IgD-negative memory B cell (primary cell): ENCODE results near the gene LRP8. TPM values are rescaled to one million over a fixed set of nuclear protein-coding genes. Genes with fewer than 3 reads are reported as not detected.
A peak's percentile ranks its signal among the peaks of the same experiment; 100 is the strongest.

Experiments used
- H3K27ac Mint-ChIP-seq, 3 donors: one replicate each; pipeline ENCODE4 v1.8.0; 2020 to 2022; ENCODE audit warnings: mild to moderate bottlenecking in 3 of 3, mixed read lengths in 3 of 3, moderate library complexity in 1 of 3
- H3K27me3 Mint-ChIP-seq: one replicate; pipeline ENCODE4 v1.8.0; 2021; ENCODE audit warnings: mixed read lengths
- H3K36me3 Mint-ChIP-seq: one replicate; pipeline ENCODE4 v1.8.0; 2020; ENCODE audit warnings: mild to moderate bottlenecking, mixed read lengths
- H3K4me1 Mint-ChIP-seq, 3 donors: one replicate each; pipeline ENCODE4 v1.8.0; 2020 to 2022; ENCODE audit warnings: mixed read lengths in 3 of 3, mild to moderate bottlenecking in 1 of 3
- H3K4me3 Mint-ChIP-seq, 4 donors: one replicate each; pipeline ENCODE4 v1.8.0; 2020 to 2022; ENCODE audit warnings: mild to moderate bottlenecking in 4 of 4, mixed read lengths in 4 of 4, moderate library complexity in 3 of 4
- H3K9me3 Mint-ChIP-seq, 3 donors: one replicate each; pipeline ENCODE4 v1.8.0; 2020 to 2021; ENCODE audit warnings: mixed read lengths in 3 of 3, mild to moderate bottlenecking in 1 of 3
- polyA plus RNA-seq: library from polyadenylated mRNA; unstranded; fragments of 300-500 nt; fragmentation: Illumina TruSeq; gene quantifications from one replicate; pipeline ENCODE4 v1.2.3, GENCODE V29; 2021

Gene LRP8
- polyA plus RNA-seq, 1 donor from 2014 or later = 0.95 TPM

DNA sequence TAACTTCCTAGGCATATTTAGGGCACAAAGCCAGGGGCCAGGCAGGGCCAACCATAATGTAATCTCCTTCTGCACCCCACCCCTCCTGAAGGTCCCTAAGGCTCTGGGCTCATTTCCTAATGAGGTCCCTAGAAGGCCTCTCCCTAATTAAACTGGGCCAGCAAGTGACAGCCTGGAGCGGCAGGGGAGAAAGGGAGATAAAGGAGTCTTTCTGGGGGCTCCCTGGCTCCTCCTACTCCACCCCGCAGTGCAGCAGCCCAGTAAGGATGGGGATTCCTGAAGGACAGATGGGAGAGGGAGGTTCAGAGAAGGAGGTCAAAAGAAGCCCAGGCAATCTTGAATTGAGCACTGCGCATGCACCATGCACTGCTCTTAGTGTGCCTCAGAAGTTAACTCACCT lies 12.8 kb downstream of the LRP8 start:
- H3K4me1 Mint-ChIP-seq = peaks cover 10 to 20% (median 12%) of the 10 kb centered on the region in 3 donors
- H3K9me3 Mint-ChIP-seq = no peaks in the 10 kb centered on the region
- H3K27ac Mint-ChIP-seq = no peak overlapping the region
- H3K36me3 Mint-ChIP-seq = peaks cover 2% of the 10 kb centered on the region
- no peak overlapping the region for H3K4me3 Mint-ChIP-seq
- H3K27me3 Mint-ChIP-seq = no peaks in the 10 kb centered on the region

DNA sequence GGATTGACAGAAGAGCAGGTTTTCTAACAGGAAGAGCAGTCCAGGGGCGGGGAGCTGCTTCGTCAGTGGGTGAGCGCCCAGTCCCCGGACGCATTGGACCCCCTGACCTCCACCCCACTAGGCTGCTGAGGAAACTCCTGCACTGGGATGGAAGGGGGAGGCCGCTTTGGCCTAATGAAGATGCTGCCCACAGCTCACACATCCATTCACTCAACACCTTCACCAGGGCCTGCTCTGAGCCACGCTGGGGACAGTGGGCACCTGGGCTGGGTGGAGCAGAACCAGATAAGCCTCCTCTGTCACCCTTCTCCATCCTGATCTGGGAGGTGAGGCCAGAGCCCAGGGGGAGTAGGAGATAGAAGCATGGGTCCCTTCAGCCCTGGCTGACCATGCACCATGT lies 13.3 kb downstream of the LRP8 start:
- H3K4me3 Mint-ChIP-seq = no peak overlapping the region
- peaks cover 10 to 20% (median 12%) of the 10 kb centered on the region in 3 donors for H3K4me1 Mint-ChIP-seq
- H3K9me3 Mint-ChIP-seq = no peaks in the 10 kb centered on the region
- peaks cover 2% of the 10 kb centered on the region for H3K36me3 Mint-ChIP-seq
- H3K27me3 Mint-ChIP-seq = no peaks in the 10 kb centered on the region
- H3K27ac Mint-ChIP-seq = no peak overlapping the region

DNA sequence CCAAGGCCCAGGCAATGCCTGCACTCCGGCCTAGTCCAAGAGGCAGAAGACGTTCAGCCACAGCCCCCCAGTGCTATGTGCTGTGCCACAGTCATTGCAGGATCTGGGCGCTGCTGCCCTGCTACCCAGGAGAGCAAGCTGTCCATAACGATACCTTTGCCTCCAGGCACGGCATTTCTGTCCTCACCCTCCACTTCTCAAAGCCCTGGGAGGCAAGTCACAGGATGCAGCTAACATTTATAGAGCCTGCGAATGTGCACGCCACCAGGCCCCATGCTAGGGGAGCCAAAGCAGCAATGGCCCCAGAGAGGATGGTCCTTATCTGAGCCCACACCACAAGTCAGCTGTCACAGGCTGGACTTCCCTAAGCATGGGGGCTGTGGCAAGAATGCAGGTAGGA lies 13.8 kb downstream of the LRP8 start:
- no peaks in the 10 kb centered on the region for H3K27me3 Mint-ChIP-seq
- H3K9me3 Mint-ChIP-seq = no peaks in the 10 kb centered on the region
- no peak overlapping the region for H3K4me3 Mint-ChIP-seq
- peaks cover 10 to 20% (median 12%) of the 10 kb centered on the region in 3 donors for H3K4me1 Mint-ChIP-seq
- H3K36me3 Mint-ChIP-seq = peaks cover 2% of the 10 kb centered on the region
- H3K27ac Mint-ChIP-seq = peak overlapping the region in 1 of 3 donors; percentile 97

DNA sequence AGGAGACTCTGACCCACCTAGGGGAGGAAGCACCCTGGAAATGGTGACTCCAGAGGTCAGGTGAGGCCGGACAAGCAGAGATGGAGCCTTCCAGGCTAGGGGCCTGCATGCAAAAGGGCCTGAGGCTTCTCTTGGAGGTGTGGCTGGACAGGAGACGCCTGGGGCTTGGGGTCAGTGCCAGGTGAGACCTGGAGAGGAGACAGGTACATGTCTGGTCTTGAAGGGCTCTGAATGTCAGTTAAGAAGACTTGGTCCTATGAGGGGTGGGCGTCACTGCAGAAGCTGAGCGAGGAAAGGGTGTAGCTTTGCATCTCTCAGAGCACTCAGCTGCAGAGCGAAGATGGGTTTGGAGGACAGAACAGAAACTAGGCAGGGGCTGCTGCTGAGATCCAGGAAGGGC lies 14.3 kb downstream of the LRP8 start:
- peaks cover 2% of the 10 kb centered on the region for H3K36me3 Mint-ChIP-seq
- H3K27ac Mint-ChIP-seq = peak overlapping the region in 1 of 3 donors; percentile 97
- peaks cover 9 to 20% (median 12%) of the 10 kb centered on the region in 3 donors for H3K4me1 Mint-ChIP-seq

DNA sequence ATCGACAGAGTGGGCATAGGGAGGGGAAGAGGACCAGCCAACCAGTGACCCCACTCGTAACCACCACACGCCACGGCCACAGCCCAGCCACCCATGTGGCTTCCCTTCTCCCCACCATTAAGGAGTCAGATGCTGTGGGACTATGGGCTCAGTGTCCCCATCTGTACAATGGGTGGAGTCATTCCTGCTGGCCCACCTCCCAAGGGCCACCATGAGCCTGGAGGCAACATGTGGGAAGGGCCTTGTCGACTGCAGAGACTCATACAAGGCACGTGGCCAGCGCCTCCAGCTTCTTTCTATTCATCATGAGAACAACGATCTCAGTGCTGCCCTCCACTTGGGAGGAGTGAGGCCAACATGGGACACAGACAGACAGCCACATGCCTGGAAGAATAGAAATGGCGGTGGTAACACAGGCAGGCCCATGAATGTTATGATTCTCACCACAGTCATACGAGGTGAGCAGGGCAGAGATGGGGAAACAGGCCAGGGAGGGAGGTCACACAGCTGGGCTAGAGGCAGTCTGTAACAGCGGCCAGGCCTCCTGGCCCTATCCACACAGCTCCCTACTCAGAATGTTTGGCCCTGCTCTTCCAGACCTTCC lies 16.1 kb downstream of the LRP8 start:
- H3K36me3 Mint-ChIP-seq = no peaks in the 10 kb centered on the region
- H3K27ac Mint-ChIP-seq = no peak overlapping the region
- H3K4me3 Mint-ChIP-seq = no peak overlapping the region
- H3K4me1 Mint-ChIP-seq = peaks cover 4 to 12% (median 4%) of the 10 kb centered on the region in 3 donors
- H3K27me3 Mint-ChIP-seq = no peaks in the 10 kb centered on the region
- no peaks in the 10 kb centered on the region for H3K9me3 Mint-ChIP-seq

More for the DNA sequence above, 14.3 kb downstream of the LRP8 start:
- Mint-ChIP-seq H3K4me3 (peak overlapping the region in 1 of 4 donors; percentile 88), H3K9me3 (no peaks in the 10 kb centered on the region), H3K27me3 (no peaks in the 10 kb centered on the region)

DNA sequence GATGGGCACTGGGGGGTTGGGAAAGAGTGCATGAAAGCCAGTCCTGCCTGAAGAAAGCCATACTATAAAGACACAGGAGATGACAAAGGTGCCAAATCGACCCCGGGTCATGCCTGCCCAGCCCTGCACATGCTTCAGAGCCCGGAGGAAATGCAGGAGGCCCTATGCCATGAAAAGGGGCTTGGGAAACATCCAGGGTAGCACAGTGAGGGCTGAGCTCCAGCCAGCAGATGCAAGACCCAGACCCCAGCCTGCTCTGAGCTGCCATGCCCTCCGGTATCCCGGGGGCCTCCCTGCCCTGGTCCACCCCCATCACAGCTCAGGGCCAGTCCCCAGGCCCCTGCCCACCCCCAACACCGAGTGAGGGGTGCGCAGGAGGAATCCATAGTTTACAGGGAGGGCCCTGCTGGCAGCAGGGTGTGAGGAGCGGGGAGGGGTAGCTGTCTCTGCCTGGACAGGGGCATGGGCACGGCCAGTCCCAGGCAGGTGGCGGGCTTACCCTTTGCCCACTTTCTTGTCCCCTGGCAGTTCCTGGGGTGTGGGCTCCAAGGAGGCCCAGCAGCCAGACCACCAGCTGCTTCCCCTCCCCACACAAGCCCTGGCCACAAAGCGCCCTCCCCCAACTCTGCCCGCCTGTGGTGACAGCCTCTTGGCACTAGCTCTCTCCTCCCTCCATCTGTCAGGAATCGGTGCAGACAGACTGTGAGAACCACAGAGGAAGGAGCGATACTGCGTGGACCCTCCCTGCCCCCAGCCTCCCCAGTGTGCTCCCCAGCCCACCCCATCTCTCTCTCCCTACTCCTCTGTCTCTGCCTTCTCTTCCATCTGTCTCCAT lies 16.8 kb downstream of the LRP8 start:
- Mint-ChIP-seq H3K9me3 (no peaks in the 10 kb centered on the region), H3K4me1 (peaks cover 4 to 12% (median 4%) of the 10 kb centered on the region in 3 donors), H3K36me3 (no peaks in the 10 kb centered on the region), H3K27ac (no peak overlapping the region), H3K4me3 (no peak overlapping the region), H3K27me3 (no peaks in the 10 kb centered on the region)

DNA sequence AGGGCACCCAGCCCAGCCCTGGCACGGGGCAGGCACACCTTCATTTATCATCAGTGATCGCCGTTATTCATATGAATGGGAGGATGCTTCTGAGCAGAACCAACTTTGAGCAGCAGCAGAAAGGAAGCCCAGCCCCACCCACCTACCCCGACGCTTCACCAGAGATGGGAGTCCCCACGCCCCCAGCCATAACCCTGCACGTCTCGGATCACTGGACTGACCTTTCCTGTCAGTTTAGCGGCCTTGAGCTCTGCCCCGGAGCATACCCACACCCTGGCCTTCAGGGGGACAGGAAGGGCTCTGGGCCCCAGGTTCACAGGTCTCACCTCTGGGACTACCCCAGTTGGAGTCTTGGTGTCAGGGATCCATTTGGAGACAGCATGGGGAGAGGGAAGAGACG lies 18.1 kb downstream of the LRP8 start:
- H3K27me3 Mint-ChIP-seq = no peaks in the 10 kb centered on the region
- H3K9me3 Mint-ChIP-seq = no peaks in the 10 kb centered on the region
- H3K4me3 Mint-ChIP-seq = no peak overlapping the region
- peaks cover 4 to 9% (median 4%) of the 10 kb centered on the region in 3 donors for H3K4me1 Mint-ChIP-seq
- H3K36me3 Mint-ChIP-seq = no peaks in the 10 kb centered on the region
- H3K27ac Mint-ChIP-seq = no peak overlapping the region

DNA sequence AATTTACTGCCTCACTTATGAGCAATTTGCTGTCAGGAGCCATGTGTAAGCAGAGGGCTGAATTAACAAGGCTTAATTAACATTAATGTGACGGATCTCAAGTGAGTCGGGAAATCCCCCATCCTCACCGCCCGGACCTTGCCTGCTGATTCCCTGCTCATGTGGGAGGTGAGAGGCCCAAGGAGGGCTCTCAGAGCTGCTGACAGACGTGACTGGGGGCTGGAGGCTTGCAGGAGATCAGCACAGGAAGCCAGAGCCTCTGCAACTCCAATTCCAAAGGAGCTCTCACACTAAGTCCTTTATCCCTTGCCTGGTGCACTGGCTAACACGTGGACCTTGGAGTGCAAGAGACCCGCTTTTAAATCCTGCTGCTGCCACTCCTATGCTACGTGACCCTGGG lies 19.4 kb downstream of the LRP8 start:
- no peak overlapping the region for H3K4me3 Mint-ChIP-seq
- H3K27ac Mint-ChIP-seq = no peak overlapping the region
- no peaks in the 10 kb centered on the region for H3K27me3 Mint-ChIP-seq
- H3K9me3 Mint-ChIP-seq = no peaks in the 10 kb centered on the region
- peaks cover under 1 to 7% (median 1%) of the 10 kb centered on the region in 3 donors for H3K4me1 Mint-ChIP-seq
- no peaks in the 10 kb centered on the region for H3K36me3 Mint-ChIP-seq

DNA sequence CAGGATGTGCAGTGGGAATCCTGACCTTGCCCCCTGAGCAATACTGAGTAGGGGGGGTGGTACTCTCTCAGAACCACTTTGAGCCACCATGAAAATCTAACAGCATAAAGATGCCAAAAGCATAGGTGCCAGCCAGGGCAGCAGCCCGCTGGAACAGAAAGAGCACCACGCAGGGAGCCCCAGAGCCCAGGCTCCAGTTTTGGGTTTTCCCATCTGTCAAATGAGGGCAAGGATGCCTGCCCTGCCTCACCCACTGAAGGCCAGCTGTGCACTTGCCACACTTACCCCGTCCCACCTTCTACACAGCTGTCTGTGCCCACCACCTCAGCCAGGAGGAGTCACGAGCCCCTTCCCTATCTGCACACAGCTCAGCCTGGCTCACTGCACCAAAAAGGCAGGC lies 20.8 kb downstream of the LRP8 start:
- H3K36me3 Mint-ChIP-seq = no peaks in the 10 kb centered on the region
- peak overlapping the region in 1 of 3 donors; percentile 76 for H3K27ac Mint-ChIP-seq
- H3K27me3 Mint-ChIP-seq = no peaks in the 10 kb centered on the region
- H3K4me1 Mint-ChIP-seq = peaks cover 0 to 2% (median 0%) of the 10 kb centered on the region in 3 donors
- H3K4me3 Mint-ChIP-seq = no peak overlapping the region
- no peaks in the 10 kb centered on the region for H3K9me3 Mint-ChIP-seq

DNA sequence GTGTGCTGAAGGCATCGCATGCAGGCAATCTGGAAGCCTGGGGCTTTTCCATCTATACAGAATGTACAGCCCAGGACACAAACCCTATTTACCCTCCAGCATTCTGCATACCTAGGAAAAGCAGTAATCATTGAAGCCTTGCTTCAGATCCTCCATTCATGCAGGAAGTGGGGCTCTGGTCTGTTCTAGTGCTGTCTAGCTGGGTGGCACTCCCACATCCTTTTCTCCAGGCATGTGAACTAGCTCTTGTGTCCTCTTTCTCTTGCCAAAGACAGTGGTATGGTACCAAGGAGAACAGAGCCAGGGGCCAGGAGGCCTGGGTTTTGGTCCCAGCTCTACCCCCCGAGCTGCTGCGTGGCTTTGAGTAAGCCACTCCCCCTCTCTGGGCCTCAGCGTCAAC lies 21.7 kb downstream of the LRP8 start:
- Mint-ChIP-seq H3K4me1 (no peaks in the 10 kb centered on the region), H3K27ac (peak overlapping the region in 1 of 3 donors; percentile 76), H3K36me3 (no peaks in the 10 kb centered on the region), H3K9me3 (no peaks in the 10 kb centered on the region), H3K27me3 (no peaks in the 10 kb centered on the region), H3K4me3 (no peak overlapping the region)

DNA sequence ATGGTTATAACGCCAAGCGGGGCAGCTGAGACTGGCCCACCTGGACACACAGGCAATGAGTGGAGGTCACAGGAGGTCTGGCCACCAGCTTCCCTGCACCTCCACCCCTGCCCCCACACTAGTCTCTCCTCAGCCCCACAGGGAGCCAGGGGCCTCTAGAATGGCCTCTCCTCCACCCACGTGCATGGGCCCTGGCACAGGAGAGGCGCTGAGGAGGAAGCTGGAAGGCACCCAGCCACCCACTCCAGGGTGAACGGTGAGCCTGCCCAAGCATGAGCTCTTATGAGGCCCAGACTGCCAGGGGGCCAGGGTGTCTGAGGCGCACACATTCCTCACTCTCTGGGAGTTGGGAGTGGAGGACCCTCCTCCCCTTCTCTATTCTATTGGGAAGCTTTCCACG lies 22.2 kb downstream of the LRP8 start:
- no peaks in the 10 kb centered on the region for H3K27me3 Mint-ChIP-seq
- no peaks in the 10 kb centered on the region for H3K36me3 Mint-ChIP-seq
- no peak overlapping the region for H3K27ac Mint-ChIP-seq
- no peaks in the 10 kb centered on the region for H3K4me1 Mint-ChIP-seq
- H3K4me3 Mint-ChIP-seq = no peak overlapping the region
- H3K9me3 Mint-ChIP-seq = no peaks in the 10 kb centered on the region

DNA sequence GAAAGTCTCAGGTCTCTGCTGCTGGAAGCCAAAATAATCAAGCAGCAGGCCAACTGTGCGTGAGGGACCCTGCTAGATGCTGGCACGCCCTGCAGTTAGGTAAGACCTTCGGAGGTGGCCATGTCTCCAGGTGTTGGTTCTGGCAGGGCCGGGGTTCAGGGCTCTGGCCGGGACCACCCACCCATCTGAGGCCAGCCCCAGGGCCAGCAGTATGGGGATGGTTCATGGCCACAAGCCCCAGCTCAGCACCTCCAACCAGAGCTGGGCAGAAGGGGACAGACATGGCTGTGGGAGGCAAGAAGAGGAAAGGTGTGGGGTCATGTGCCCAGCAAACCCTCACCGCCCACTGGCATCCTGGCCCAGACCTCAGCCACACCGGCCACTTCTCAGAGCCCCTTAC lies 23.3 kb downstream of the LRP8 start:
- Mint-ChIP-seq H3K27me3 (no peaks in the 10 kb centered on the region), H3K4me3 (no peak overlapping the region), H3K36me3 (no peaks in the 10 kb centered on the region), H3K9me3 (no peaks in the 10 kb centered on the region), H3K4me1 (no peaks in the 10 kb centered on the region), H3K27ac (no peak overlapping the region)

DNA sequence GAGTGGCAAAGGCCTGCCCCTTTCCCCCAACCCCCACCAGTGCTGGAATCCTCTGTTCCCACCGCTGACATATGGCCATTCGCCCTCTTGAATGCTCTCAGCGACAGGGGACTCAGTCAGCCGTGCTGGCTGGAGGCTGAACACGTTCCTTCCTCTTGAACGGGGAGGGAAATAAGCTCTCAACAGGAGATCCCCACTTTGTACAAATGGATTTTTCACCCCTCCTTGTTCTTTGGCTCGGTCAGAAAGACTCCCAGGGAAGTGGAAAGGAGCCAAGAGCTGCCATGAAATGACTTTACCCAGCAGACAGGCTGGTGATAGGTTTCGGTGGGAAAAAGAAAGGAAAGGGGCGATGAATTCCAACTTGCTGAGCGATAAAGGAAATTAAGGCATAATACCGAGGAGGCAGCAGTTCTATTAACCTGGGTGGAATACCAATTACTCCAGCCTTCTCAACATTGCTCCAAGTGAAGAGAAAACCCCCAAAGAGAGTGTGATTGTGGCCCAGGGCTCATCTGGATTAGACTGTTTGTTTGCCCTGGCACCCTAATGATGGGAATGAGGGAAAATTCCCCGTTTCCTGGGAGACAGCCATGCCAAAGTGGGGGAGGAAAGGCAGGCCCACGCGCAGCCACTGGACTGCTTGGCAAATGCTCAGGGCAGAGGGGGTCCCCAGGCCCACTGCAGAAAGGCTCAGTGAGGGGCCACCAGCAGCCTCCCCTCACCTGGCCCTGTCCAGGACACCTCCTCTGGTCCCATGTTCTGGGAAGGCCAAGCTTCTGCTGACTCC lies 23.9 kb downstream of the LRP8 start:
- H3K4me1 Mint-ChIP-seq = no peaks in the 10 kb centered on the region
- H3K27me3 Mint-ChIP-seq = no peaks in the 10 kb centered on the region
- no peaks in the 10 kb centered on the region for H3K9me3 Mint-ChIP-seq
- H3K36me3 Mint-ChIP-seq = no peaks in the 10 kb centered on the region
- H3K4me3 Mint-ChIP-seq = no peak overlapping the region
- no peak overlapping the region for H3K27ac Mint-ChIP-seq

DNA sequence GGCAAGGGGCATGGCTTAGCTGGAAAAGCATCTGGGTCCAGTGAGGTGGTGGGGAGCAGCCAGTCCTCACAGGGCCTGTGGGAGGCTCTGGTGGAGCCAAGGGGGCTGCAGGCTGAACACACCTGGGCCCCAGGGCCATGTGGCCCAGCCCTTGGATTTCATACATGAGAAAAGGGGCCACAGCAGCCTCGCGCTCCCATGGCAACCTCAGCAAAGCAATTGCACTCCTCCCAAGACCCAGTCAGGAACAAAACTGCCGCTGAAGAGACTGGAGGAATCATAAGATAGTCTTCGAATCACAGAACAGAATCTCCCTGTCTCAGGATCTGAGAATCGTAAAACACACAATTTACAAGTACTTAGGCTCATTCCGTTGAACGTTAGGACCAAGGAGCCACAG lies 24.6 kb downstream of the LRP8 start:
- peak overlapping the region in 1 of 4 donors; percentile 12 for H3K4me3 Mint-ChIP-seq
- H3K9me3 Mint-ChIP-seq = no peaks in the 10 kb centered on the region
- H3K4me1 Mint-ChIP-seq = no peaks in the 10 kb centered on the region
- no peaks in the 10 kb centered on the region for H3K36me3 Mint-ChIP-seq
- no peaks in the 10 kb centered on the region for H3K27me3 Mint-ChIP-seq
- no peak overlapping the region for H3K27ac Mint-ChIP-seq

DNA sequence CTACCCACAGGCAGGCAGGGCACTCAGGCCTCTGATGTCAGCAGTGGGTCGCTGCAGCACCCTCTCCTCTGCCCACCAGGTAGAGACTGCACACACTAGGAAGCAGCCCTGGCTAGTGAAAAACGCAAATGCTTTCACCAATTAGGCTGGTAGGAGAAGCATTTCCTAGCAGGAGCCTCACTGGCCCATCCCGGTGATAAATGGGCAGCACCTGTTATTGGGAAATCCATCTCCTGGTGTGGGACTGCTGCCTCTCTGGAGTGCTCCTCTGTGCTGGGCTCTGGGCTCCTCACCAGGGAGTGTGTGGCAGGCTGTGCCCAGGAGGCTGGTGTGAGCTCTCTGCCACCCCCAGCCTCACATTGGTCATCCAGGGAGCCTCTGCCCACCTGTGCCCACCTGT lies 28.6 kb downstream of the LRP8 start:
- H3K36me3 Mint-ChIP-seq = no peaks in the 10 kb centered on the region
- no peaks in the 10 kb centered on the region for H3K9me3 Mint-ChIP-seq
- no peaks in the 10 kb centered on the region for H3K4me1 Mint-ChIP-seq
- H3K27me3 Mint-ChIP-seq = no peaks in the 10 kb centered on the region
- H3K27ac Mint-ChIP-seq = no peak overlapping the region
- H3K4me3 Mint-ChIP-seq = no peak overlapping the region
